ENCODE results near the gene MORN5.

MORN5 gene

DNA sequence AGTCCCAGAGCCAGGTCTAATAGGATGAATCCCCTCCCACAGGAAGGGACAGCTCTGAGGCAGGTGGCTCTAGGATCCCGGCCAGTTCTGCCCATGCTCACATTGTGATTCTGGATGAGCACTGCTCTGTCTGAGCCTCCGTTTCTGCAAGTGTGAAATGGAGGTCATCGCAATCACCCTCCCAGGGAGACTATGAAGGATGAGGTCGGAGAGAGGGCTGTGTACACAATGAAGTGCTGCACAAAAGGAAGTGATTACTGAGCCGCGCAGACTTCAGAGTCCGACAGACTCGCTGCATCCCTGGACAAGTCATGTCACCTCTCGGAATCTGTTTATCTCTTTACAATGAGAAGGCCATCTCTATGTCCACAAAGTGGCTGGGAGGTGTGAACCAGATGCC, 47.4 kb downstream of the MORN5 start:
- DNase-seq (no peak), ATAC-seq (no peak)
- H3K27ac Mint-ChIP-seq = peak overlapping the region in 1 of 2 donors; percentile 60
- no peak overlapping the region for H3K4me3 Mint-ChIP-seq
- peaks cover 49% of the 10 kb centered on the region for H3K27me3 Mint-ChIP-seq
- no peaks in the 10 kb centered on the region for H3K9me3 Mint-ChIP-seq
- H3K4me1 Mint-ChIP-seq = no peaks in the 10 kb centered on the region

- no peak for ATAC-seq
- H3K4me3 Mint-ChIP-seq = no peak overlapping the region
Observed at GRCh38 chr9:122209451-122209850, 49.7 kb downstream of the MORN5 start.

GRCh38 chr9:122212473-122213004, 52.8 kb downstream of the MORN5 start:
- DNase-seq (no peak), ATAC-seq (no peak)
- Mint-ChIP-seq H3K27me3 (peaks cover 87% of the 10 kb centered on the region), H3K4me1 (peaks cover 10% of the 10 kb centered on the region), H3K27ac (no peak overlapping the region), H3K4me3 (peak overlapping the region in 1 of 2 donors; percentile 46), H3K9me3 (no peaks in the 10 kb centered on the region)

More at GRCh38 chr9:122209451-122209850, 49.7 kb downstream of the MORN5 start:
- H3K27ac Mint-ChIP-seq = no peak overlapping the region
- DNase-seq = no peak
- no peaks in the 10 kb centered on the region for H3K9me3 Mint-ChIP-seq
- peaks cover 71% of the 10 kb centered on the region for H3K27me3 Mint-ChIP-seq
- peaks cover 10% of the 10 kb centered on the region for H3K4me1 Mint-ChIP-seq

- ATAC-seq (no peak), DNase-seq (no peak)
- Mint-ChIP-seq H3K9me3 (no peaks in the 10 kb centered on the region), H3K27ac (no peak overlapping the region), H3K4me3 (peak overlapping the region; percentile 53 to 78), H3K27me3 (peaks cover 93% of the 10 kb centered on the region), H3K4me1 (peaks cover 14% of the 10 kb centered on the region)
Observed at GRCh38 chr9:122213102-122213588, 53.4 kb downstream of the MORN5 start.

DNA sequence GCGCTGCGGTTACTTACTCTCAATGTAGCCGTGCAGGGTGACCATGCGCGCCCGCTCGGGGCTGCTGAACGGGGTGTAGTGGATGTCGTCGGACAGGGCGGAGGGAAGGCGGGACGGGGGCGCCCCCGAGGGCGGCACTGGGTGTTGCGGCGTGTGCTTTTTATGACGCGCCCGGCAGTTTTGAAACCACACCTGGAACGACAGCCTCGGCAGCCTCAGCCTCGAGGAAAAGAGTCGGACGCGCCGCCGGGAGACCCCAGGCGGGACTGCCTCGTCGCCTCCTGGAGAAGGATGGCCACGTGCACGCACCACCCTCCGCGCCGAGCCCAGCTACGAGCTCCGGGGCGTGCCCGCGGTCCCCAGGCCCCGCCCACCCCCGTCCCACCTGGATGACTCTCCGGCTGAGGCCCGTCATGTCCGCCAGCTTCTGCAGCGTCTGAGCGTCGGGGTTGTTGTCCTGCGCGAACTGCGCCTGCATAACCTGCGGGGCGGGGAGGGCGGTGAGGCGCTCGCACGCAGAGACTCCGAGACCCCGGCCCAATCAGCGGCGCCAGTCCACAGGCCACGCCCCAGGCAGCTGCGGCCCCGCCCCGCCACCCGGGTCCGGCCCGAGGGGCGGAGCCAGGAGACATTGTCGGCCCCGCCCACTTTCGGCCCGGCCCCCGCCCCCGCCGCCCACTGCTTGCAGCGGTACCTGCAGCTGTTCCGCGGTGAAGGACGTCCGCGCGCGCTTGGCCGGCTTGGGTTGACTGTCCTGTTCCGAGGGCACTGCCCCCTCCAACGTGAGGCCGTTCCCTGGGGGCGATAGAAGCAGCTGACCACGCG, 54.1 kb downstream of the MORN5 start:
- Mint-ChIP-seq H3K4me3 (peak overlapping the region; percentile 57 to 78), H3K27ac (no peak overlapping the region), H3K9me3 (no peaks in the 10 kb centered on the region), H3K27me3 (peaks cover 98% of the 10 kb centered on the region), H3K4me1 (peaks cover 21% of the 10 kb centered on the region)
- DNase-seq (peak; percentile 69 to 71), ATAC-seq (peak; percentile 79)

GRCh38 chr9:122214507-122214906, 54.8 kb downstream of the MORN5 start:
- peaks cover 98% of the 10 kb centered on the region for H3K27me3 Mint-ChIP-seq
- no peaks in the 10 kb centered on the region for H3K9me3 Mint-ChIP-seq

DNA sequence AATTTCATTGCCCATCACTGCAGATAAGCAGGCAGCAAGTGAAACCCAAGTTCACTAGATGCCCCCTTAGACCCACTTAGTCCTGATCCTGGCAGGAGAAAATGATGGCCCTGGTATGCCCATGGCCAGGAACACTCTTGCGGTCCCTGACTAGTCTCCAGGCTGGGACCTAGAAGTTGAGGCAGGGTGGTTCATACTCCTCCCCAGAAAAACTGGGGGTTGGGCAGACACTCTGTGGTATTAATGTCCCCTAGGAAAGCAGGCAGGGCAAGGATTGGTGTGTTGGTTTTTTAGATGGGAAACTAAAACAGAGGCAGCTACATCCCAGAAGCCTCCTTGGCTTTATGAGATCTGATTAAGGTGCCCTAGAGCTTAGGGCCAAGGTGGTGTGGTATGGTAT, 56.0 kb downstream of the MORN5 start:
- Mint-ChIP-seq H3K4me3 (no peak overlapping the region), H3K27ac (no peak overlapping the region), H3K4me1 (peaks cover 39% of the 10 kb centered on the region), H3K27me3 (peaks cover 98% of the 10 kb centered on the region), H3K9me3 (no peaks in the 10 kb centered on the region)
- ATAC-seq (no peak), DNase-seq (no peak)

More at GRCh38 chr9:122214507-122214906, 54.8 kb downstream of the MORN5 start:
- peaks cover 28% of the 10 kb centered on the region for H3K4me1 Mint-ChIP-seq
- DNase-seq (no peak), ATAC-seq (no peak)
- peak overlapping the region; percentile 57 to 78 for H3K4me3 Mint-ChIP-seq
- no peak overlapping the region for H3K27ac Mint-ChIP-seq

DNA sequence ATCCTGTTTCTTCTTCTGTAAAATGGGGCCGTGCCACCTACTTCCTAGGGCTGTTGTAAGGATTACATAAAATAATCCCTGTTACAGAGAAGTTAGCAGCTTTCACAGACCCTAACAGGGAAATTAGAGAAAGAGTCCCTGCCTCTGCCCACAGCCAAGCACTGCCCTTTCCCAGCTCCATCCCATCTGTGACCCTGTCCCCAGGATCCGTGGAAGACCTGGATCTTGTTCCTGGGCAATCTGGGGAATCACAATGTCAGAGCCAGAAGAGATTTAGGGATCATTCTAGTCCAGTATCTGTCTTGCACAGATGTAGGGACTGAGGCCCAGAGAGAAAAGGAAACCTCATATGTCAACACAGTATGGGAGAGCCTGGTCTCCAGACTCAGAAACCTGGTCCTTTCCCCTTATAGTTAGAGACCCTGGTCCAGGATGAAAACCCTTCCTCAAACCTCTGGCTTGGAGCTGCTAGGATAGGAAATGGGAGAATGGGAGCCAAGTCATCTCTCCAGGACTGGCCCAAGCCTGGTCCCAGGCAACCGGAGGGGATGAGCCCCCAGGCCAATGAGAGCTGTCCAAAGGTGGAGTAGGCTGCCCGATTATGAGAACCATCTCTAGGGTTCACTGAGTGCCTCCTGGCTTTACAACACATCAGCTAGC, 56.6 kb downstream of the MORN5 start:
- H3K9me3 Mint-ChIP-seq = no peaks in the 10 kb centered on the region
- DNase-seq (no peak), ATAC-seq (no peak)
- H3K4me3 Mint-ChIP-seq = no peak overlapping the region
- H3K27ac Mint-ChIP-seq = no peak overlapping the region
- peaks cover 40% of the 10 kb centered on the region for H3K4me1 Mint-ChIP-seq
- H3K27me3 Mint-ChIP-seq = peaks cover 98% of the 10 kb centered on the region

DNA sequence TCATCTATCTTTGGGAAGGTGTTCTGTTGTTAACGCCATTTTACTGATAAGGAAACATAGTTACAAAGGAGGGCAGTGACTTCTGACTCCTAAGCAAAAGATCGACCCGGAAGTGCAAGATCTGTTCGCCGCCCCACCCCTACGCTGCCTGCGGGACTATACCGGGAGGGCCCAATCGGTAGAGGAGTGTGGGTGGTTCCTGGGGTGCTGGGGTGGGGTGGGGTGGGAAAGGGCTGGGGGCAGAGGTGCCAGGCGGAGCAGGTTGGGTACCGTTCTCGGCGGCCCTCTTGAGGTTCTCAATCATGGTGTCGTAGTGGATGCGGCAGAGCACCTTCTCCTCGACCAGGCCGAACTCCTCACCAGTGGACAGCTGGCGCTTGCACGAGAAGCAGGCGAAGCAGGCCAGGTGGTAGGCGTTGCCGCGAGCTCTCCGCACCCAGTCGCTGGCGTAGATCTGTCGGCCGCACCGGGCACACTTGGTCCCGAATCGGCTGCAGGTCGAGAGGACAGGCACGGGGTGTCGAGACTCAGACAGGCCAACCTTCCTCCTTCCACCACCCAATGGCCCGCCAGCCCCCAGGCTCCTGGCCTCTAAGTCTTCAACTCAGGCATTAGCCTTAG, 57.2 kb downstream of the MORN5 start:
- Mint-ChIP-seq H3K27ac (no peak overlapping the region), H3K4me1 (peaks cover 40% of the 10 kb centered on the region), H3K4me3 (no peak overlapping the region), H3K27me3 (peaks cover 98% of the 10 kb centered on the region), H3K9me3 (no peaks in the 10 kb centered on the region)
- DNase-seq (no peak), ATAC-seq (no peak)

GRCh38 chr9:122217640-122218039, 57.9 kb downstream of the MORN5 start:
- H3K9me3 Mint-ChIP-seq = no peaks in the 10 kb centered on the region
- H3K27me3 Mint-ChIP-seq = peaks cover 98% of the 10 kb centered on the region
- no peak overlapping the region for H3K27ac Mint-ChIP-seq
- no peak overlapping the region for H3K4me3 Mint-ChIP-seq
- ATAC-seq = no peak
- DNase-seq = no peak
- peaks cover 40% of the 10 kb centered on the region for H3K4me1 Mint-ChIP-seq

DNA sequence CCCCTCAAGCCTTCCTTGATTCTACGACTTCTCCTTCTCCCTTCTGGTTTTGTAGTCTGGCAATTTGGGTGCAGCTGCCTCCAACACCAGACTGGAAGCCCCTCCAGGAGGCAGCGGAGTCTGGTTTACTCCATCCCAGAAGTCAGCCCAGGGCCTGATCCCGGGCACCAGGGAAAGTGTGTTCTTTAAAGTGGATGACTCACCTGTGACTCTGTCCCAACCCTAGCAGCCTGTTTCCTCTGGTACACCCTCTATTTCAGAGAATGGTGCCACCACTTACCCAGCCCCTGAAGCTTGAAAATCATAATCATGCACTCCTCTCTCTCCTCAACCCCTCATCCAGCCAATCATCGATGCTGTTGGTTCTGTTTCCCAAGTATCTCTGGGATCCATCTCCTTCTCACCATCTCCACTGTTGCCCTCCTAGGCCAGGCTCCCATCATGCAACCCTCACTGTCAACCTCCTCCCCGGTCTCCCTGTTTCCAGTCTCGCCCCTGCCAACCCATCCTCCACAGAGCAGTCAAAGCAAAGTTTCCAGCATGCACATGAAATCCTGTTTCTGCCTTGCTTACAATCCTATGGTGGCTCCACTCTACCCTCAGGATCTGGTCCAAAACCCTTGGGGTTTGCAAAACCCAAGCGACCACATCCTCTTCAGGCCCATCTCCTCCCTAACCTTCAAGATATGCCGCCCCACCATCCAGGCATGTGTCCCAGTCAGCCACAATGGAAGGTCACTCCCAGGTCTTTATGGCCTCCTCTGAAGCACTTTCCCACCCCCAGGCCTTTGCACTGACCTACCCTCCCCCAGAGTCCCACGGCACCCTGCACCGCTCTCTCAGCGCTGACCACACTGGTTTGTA, 58.6 kb downstream of the MORN5 start:
- Mint-ChIP-seq H3K27me3 (peaks cover 98% of the 10 kb centered on the region), H3K27ac (no peak overlapping the region), H3K9me3 (no peaks in the 10 kb centered on the region), H3K4me3 (peak overlapping the region; percentile 75 to 81), H3K4me1 (peaks cover 34% of the 10 kb centered on the region)
- DNase-seq (no peak), ATAC-seq (no peak)

DNA sequence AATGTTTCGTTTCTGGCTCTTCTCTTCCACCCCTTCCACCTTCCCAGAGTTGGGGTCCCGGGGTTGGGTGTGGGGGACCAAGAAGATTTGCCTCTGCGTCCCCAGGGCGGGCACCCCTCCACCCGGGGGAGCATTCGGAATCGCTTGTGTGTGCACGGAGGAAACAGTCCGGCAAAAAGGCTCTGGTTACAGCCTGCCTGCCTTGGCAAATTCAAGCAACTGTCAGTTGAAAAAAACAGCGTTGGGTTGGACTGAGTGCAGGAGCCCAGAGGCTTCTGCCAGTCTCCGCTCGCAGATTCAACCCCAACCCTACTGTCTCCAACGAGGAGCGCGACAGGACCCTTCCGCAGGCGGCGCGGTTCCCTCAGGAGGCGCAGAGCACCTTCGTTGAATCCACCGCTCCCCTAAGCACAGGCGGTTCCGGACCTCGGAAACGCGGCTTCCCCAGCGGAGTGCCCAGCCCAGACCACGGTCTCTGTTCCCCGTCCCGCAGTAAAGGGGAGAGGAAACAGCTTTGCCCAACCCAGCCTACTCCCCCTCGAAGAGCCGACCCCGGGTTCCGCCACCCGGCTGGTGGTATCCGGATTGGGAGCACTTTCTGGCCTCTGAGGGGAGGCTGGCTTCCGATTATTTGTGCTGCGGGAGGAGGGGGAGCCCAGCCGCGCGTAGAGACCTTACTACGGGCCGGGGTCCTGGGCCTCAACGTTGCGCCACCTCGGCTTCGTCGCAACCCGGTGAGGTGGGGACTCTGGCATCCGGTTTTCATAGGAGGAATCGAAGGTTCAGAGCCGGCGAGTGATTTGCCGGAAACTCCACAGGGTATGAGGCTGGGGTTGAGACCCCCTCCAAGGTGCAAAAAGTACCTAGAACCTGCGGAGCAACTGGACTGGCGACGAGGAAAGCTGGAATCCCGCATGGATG, 59.5 kb downstream of the MORN5 start:
- no peak for DNase-seq
- peak overlapping the region in 1 of 2 donors; percentile 35 for H3K27ac Mint-ChIP-seq
- H3K9me3 Mint-ChIP-seq = no peaks in the 10 kb centered on the region
- peak; percentile 34 for ATAC-seq
- H3K27me3 Mint-ChIP-seq = peaks cover 100% of the 10 kb centered on the region
- H3K4me1 Mint-ChIP-seq = peaks cover 30% of the 10 kb centered on the region
- H3K4me3 Mint-ChIP-seq = peak overlapping the region; percentile 75 to 81

DNA sequence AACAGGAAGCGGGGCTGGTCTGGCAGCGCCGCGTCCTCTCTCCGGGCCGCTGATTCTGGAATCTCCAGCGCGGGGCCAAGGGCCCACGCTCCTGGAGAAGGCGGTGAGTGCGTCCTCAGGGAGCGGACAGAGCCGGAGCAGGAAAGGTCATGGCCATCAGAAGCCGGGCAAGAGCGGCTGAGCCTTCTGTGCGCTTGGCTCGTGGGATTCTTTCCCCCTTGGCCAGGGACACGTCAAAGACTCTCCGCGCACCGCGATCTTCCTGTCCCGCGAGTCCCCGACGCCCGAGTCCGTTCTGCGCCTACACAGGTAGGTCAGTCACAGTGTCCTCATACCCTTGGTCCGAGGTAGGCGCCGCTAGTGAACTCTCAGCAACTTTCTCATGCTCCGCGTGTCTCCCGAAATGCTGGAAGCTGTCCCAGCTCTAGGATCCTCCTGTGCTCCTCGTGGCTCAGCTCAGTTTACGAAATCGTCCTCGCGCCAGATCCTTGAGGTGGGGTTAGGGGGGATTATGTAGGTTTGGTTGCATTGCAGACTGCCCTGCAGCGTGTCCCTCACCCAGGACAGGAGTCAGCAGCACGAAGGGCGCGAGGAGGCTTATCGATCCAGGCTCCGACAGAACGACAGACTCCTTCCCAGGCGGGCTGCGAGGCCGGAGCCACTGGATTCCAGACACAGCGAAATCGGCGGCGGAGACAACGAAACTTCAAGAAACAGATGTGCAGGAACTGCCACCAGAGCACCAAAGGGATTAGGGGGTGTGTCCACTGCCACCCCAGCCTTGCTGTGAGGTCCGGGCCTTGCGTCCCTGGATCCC, 60.4 kb downstream of the MORN5 start:
- peaks cover 30% of the 10 kb centered on the region for H3K4me1 Mint-ChIP-seq
- H3K27me3 Mint-ChIP-seq = peaks cover 100% of the 10 kb centered on the region
- H3K27ac Mint-ChIP-seq = peak overlapping the region in 1 of 2 donors; percentile 15
- H3K4me3 Mint-ChIP-seq = peak overlapping the region; percentile 75 to 81
- DNase-seq (no peak), ATAC-seq (no peak)
- no peaks in the 10 kb centered on the region for H3K9me3 Mint-ChIP-seq

Data from stimulated activated naive CD8-positive, alpha-beta T cell treated with anti-CD3 and anti-CD28 coated beads, Interleukin-15, amount 100 ng/mL, for 72 hours (primary cell).